GM21529 (cell line): Measurements from ENCODE around the gene ZNF44.
"Not testable (repeated sequence)": the region's sequence is repeated elsewhere in the genome, so short reads cannot be mapped to it uniquely, and the experiment has no call there.

Experiments
- ATAC-seq: cut with Tn5 transposase; IDR thresholded peaks from one replicate; pipeline ENCODE4 v1.9.1; 2021; ENCODE audit not compliant: unreplicated experiment

Gene ZNF44

GRCh38 chr19:12294249-12295158, at the start of gene ZNF44:
ZNF44 (minus strand) TSS chr19:12294883; CDS start chr19:12294694, 189 bp downstream.
- peak; percentile 95 for ATAC-seq

GRCh38 chr19:12333162-12334159, 38.8 kb upstream of the ZNF44 start, which contains the start of gene ZNF563:
ZNF563 (minus strand) TSS chr19:12333633; CDS start chr19:12333482, 151 bp downstream.
- ATAC-seq = peak; percentile 89

GRCh38 chr19:12331211-12331941, 36.7 kb upstream of the ZNF44 start:
- no peak for ATAC-seq

- ATAC-seq = no peak
Measured at GRCh38 chr19:12330340-12330739, 35.7 kb upstream of the ZNF44 start.

- ATAC-seq = no peak
Measured at GRCh38 chr19:12325690-12326089, 31.0 kb upstream of the ZNF44 start.

- ATAC-seq = no peak
Measured at GRCh38 chr19:12318782-12319413, 24.2 kb upstream of the ZNF44 start.

- no peak for ATAC-seq
Measured at GRCh38 chr19:12314553-12314952, 19.9 kb upstream of the ZNF44 start.

GRCh38 chr19:12308891-12309290, 14.2 kb upstream of the ZNF44 start:
- ATAC-seq = not testable (repeated sequence)

GRCh38 chr19:12295191-12295590, 508 bp upstream of the ZNF44 start:
- no peak for ATAC-seq

GRCh38 chr19:12293777-12294248, 870 bp downstream of the ZNF44 start:
- peak; percentile 41 for ATAC-seq

- no peak for ATAC-seq
Measured at GRCh38 chr19:12289790-12290065, 5.0 kb downstream of the ZNF44 start.

- ATAC-seq = no peak
Measured at GRCh38 chr19:12287958-12288500, 6.7 kb downstream of the ZNF44 start.

- ATAC-seq = no peak
Measured at GRCh38 chr19:12284631-12285030, 10.1 kb downstream of the ZNF44 start.

- no peak for ATAC-seq
Measured at GRCh38 chr19:12284226-12284625, 10.5 kb downstream of the ZNF44 start.

- no peak for ATAC-seq
Measured at GRCh38 chr19:12278713-12279112, 16.0 kb downstream of the ZNF44 start.

- ATAC-seq = no peak
Measured at GRCh38 chr19:12272980-12273901, 21.4 kb downstream of the ZNF44 start.

- ATAC-seq = no peak
Measured at GRCh38 chr19:12272386-12272785, 22.3 kb downstream of the ZNF44 start.

GRCh38 chr19:12270854-12271253, 23.8 kb downstream of the ZNF44 start:
- ATAC-seq = no peak
